ENCODE results near the gene PPP1R12C. TPM values are rescaled to one million over a fixed set of nuclear protein-coding genes. Genes with fewer than 3 reads are reported as not detected.

PPP1R12C gene
- total RNA-seq, 1 donor from 2014 or later = 120 TPM

GRCh38 chr19:55147545-55148251 is 30.3 kb upstream of the PPP1R12C start:
- no peak for TF ChIP-seq CTCF (IDR thresholded peaks at IDR 0.05)
- intact Hi-C loops (cut with DNase I) = no loop called here
- DNase-seq = no peak
- no peak for ATAC-seq
- Histone ChIP-seq H3K36me3 (no peaks in the 10 kb centered on the region), H3K27me3 (peaks cover 52% of the 10 kb centered on the region), H3K27ac (no peak overlapping the region), H3K9me3 (no peaks in the 10 kb centered on the region), H3K4me1 (no peaks in the 10 kb centered on the region), H3K4me3 (no peak overlapping the region)

- Histone ChIP-seq H3K4me1 (no peaks in the 10 kb centered on the region), H3K9me3 (no peaks in the 10 kb centered on the region), H3K36me3 (no peaks in the 10 kb centered on the region), H3K27me3 (peaks cover 60% of the 10 kb centered on the region), H3K27ac (no peak overlapping the region), H3K4me3 (no peak overlapping the region)
- no peak for DNase-seq
- ATAC-seq = peak; percentile 8
- intact Hi-C loops (cut with DNase I) = no loop called here
- no peak for TF ChIP-seq CTCF (IDR thresholded peaks at IDR 0.05)
Measured at GRCh38 chr19:55146705-55147273, 29.4 kb upstream of the PPP1R12C start.

DNA sequence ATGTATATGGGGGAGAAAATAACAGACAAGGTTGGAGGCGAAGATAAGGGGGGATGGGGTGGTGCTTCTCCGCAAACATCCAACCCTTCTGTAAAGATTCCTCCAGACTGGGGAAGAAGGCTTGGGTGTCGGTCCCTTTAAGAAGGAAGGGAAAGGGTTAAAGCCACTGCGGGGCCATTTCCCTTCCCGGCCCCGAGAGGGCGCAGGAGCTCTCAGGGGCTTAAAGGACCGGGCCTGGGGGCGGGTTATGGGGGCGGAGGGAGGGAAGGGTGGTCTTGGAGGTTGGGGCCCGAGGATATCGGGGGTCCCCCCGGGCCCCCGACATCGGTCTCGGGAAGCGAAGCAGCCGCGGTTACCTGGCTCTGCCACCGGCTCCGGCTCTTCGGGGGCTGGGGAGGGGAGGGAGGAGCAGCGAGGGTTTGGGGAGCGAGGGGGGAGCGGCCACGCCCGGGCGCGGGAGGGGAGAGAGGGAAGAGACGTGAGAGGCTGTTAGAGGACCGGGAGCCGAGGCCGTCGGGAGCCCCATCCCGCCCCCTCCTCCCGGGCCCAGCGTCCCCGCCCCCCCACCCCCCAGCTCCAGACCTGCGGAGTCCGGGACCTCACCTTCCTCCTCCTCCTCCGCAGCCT is 28.8 kb upstream of the PPP1R12C start:
- Histone ChIP-seq H3K4me3 (no peak overlapping the region), H3K4me1 (no peaks in the 10 kb centered on the region), H3K36me3 (no peaks in the 10 kb centered on the region), H3K27ac (no peak overlapping the region), H3K9me3 (no peaks in the 10 kb centered on the region), H3K27me3 (peaks cover 65% of the 10 kb centered on the region)
- DNase-seq (no peak), ATAC-seq (peak; percentile 22)
- intact Hi-C loops (cut with DNase I) = no loop called here
- TF ChIP-seq CTCF (IDR thresholded peaks at IDR 0.05) = peak; percentile 27

- no peak for TF ChIP-seq CTCF (IDR thresholded peaks at IDR 0.05)
- peaks cover 73% of the 10 kb centered on the region for H3K27me3 ChIP-seq
- H3K9me3 ChIP-seq = no peaks in the 10 kb centered on the region
- DNase-seq = no peak
- intact Hi-C loops (cut with DNase I) = no loop called here
- no peaks in the 10 kb centered on the region for H3K4me1 ChIP-seq
- H3K36me3 ChIP-seq = no peaks in the 10 kb centered on the region
- H3K27ac ChIP-seq = no peak overlapping the region
- H3K4me3 ChIP-seq = no peak overlapping the region
- ATAC-seq = peak; percentile 71
Measured at GRCh38 chr19:55145232-55145631, 27.8 kb upstream of the PPP1R12C start.

- no peak for DNase-seq
- Histone ChIP-seq H3K4me3 (no peak overlapping the region), H3K27ac (no peak overlapping the region), H3K36me3 (no peaks in the 10 kb centered on the region), H3K27me3 (peaks cover 58% of the 10 kb centered on the region), H3K9me3 (no peaks in the 10 kb centered on the region), H3K4me1 (no peaks in the 10 kb centered on the region)
- intact Hi-C loops (cut with DNase I) = loop anchor here (5.0 kb wide), 1 partner anchor 361 kb away; no protein-coding TSS in a partner anchor
- TF ChIP-seq CTCF (IDR thresholded peaks at IDR 0.05) = no peak
- no peak for ATAC-seq
Measured at GRCh38 chr19:55141696-55142095, 24.3 kb upstream of the PPP1R12C start.

Measured in upper lobe of right lung (tissue), 1 donor.